A549 (cell line): ENCODE measurements around the gene LCN9.

Experiments
- CBX2 ChIP-seq: fragments of 200-600 bp; sonication (generic); IDR thresholded peaks from 2 replicates; pipeline ENCODE4 v1.6.1; 2016; ENCODE audit warnings: low read depth, mild to moderate bottlenecking, borderline replicate concordance
- CHD4 ChIP-seq: fragments of 200-600 bp; sonication (generic); IDR thresholded peaks from 2 replicates; pipeline ENCODE4 v1.6.1; 2016; ENCODE audit warnings: antibody characterized with exemption, mild to moderate bottlenecking, borderline replicate concordance
- EP300 ChIP-seq, 2 experiments: fragments of >200 bp; sonication (Bioruptor Twin); formaldehyde crosslinking; IDR thresholded peaks; 2 replicates in 1 of 2; 3 replicates in 1 of 2; pipeline ENCODE4 v1.6.1; 2016 to 2017
- MYC ChIP-seq: IDR thresholded peaks from 2 replicates; pipeline ENCODE4 v1.6.1; 2012; ENCODE audit warnings: mild to moderate bottlenecking, inconsistent platforms, low read length, improper control_type of control experiment, borderline replicate concordance
- NR3C1 ChIP-seq: fragments of >200 bp; sonication (Bioruptor Twin); formaldehyde crosslinking; IDR thresholded peaks from 3 replicates; pipeline ENCODE4 v1.6.1; 2017
- POLR2A ChIP-seq: IDR thresholded peaks from 2 replicates; pipeline ENCODE4 v1.6.1; 2012; ENCODE audit warnings: mild to moderate bottlenecking, low read length
- TF ChIP-seq, protein P1 (sequence below): fragments of >200 bp; sonication (Bioruptor Twin); formaldehyde crosslinking; IDR thresholded peaks from 3 replicates; pipeline ENCODE4 v1.5.1; 2016
- TF ChIP-seq, protein P2 (sequence below): fragments of 150-350 bp; IDR thresholded peaks from 2 replicates; pipeline ENCODE4 v1.6.1; 2014; ENCODE audit warnings: low read depth, mild to moderate bottlenecking, low read length

DNA sequence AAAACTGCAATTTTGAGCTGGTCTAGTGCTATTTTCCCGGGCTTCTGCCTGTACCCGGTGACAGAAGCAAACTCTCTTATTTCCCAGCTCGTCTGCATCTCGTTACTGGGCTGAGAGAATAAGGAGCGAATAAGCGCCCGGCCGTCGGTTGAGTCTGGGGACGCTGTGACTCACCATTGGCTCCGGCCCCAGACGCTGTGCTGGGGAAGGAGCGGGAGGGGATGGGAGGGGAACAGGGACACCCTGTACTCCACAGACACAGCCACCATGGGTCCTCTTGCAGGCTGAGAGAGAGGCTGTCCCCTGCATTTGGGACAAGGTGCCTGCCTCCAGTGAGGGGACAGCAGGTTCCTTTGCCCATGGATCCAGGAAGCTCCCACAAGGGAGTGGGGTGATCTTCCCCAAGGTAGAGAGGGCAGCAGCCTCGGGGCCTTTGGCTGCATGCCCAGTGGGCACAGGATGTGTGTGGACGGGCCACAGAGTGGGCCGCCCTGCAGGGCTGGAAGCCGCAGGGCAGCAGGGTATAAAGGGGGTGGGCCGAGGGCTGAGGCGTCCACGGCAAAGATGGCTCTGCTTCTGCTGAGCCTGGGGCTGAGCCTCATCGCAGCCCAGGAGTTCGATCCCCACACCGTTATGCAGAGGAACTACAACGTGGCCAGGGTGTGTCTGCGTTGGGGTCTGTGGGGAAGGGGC, at the start of gene LCN9:
- TF ChIP-seq, protein P1, sequence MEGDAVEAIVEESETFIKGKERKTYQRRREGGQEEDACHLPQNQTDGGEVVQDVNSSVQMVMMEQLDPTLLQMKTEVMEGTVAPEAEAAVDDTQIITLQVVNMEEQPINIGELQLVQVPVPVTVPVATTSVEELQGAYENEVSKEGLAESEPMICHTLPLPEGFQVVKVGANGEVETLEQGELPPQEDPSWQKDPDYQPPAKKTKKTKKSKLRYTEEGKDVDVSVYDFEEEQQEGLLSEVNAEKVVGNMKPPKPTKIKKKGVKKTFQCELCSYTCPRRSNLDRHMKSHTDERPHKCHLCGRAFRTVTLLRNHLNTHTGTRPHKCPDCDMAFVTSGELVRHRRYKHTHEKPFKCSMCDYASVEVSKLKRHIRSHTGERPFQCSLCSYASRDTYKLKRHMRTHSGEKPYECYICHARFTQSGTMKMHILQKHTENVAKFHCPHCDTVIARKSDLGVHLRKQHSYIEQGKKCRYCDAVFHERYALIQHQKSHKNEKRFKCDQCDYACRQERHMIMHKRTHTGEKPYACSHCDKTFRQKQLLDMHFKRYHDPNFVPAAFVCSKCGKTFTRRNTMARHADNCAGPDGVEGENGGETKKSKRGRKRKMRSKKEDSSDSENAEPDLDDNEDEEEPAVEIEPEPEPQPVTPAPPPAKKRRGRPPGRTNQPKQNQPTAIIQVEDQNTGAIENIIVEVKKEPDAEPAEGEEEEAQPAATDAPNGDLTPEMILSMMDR, result no peak
- TF ChIP-seq MYC (no peak), CHD4 (no peak), POLR2A (no peak), EP300 (IDR thresholded peaks at IDR 0.05) (no peak), NR3C1 (no peak), CBX2 (no peak)
- TF ChIP-seq, protein P2, sequence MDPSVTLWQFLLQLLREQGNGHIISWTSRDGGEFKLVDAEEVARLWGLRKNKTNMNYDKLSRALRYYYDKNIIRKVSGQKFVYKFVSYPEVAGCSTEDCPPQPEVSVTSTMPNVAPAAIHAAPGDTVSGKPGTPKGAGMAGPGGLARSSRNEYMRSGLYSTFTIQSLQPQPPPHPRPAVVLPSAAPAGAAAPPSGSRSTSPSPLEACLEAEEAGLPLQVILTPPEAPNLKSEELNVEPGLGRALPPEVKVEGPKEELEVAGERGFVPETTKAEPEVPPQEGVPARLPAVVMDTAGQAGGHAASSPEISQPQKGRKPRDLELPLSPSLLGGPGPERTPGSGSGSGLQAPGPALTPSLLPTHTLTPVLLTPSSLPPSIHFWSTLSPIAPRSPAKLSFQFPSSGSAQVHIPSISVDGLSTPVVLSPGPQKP, result no peak
